Superior temporal gyrus (tissue), 1 donor: ENCODE data around the gene RPP14.
"Not testable (repeated sequence)": the region's sequence is repeated elsewhere in the genome, so short reads cannot be mapped to it uniquely, and the experiment has no call there.

ENCODE experiments used
- DNase-seq: peaks from one replicate; pipeline ENCODE4 v3.0.0-alpha.2; 2016; ENCODE audit errors: extremely low spot score

Gene RPP14

DNA sequence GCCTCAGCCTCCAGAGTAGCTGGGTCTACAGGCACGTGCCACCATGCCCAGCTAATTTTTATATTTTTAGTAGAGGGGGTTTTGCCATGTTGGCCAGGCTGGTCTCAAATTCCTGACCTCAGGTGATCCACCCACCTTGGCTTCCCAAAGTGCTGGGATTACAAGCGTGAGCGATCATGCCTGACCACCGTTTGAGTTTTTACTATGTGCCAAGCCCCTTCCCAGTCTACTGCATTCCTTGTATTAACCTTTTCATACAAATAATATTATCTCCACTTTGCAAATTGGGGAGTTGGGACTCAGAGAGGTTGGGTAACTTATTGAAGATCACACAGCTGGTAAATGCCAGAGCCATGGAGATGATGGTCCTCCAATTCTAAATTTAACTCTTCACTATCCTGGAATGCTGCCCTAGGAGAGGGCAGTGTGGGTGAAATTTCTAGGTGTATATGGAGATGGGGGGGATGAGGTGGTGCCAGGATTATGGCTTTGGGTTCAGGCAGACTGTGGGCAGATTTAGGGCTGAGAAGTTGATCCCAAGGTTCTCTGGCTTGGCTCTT, 25.6 kb downstream of the RPP14 start:
- no peak for DNase-seq

- DNase-seq, result peak; percentile 84
Measured at GRCh38 chr3:58332575-58333188, 26.6 kb downstream of the RPP14 start, which contains the start of gene PXK. Gene PXK (plus strand): TSS chr3:58332892. CDS start chr3:58332989, 97 bp downstream.

DNA sequence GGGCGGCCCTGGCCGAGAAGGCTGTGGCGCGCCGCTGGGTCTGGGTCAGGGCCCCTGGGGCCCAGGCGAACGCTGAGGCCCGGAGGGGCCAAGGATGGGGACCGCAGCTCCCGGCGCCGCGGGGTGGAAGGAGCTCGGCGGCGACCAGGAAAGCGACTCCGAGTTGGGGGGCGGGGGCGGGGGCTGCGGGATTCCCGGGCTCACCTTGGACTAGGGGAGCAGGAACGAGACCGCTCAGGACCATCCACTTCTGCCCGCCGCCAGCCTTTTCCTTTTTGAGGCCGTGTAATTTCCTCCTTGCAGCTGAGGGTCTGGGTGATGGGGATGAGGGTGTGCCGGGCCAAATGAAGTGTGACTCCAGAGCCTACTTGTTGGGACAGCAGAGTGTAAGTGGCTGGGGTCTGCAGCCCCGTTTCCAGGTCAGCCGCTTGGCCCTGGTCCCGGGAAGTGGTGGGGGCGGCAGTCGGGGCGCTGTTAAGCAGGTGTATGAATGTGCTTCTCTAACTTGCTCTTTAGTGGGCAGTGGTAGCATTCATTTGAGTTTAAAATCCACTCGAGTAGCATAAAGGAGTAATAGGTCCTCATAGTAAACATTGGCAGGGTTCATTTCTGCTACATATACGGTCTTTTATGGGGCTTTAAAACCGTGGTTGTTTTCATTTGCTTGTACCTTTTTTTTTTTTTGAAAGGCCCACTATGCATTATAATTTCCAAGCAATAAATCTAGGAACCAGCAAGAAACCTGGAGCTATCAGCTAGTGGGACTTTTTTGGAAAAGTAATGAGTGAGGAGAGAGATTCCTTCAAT, 27.4 kb downstream of the RPP14 start:
- DNase-seq, result no peak

GRCh38 chr3:58334013-58334321, 27.9 kb downstream of the RPP14 start:
- peak; percentile 93 for DNase-seq

DNA sequence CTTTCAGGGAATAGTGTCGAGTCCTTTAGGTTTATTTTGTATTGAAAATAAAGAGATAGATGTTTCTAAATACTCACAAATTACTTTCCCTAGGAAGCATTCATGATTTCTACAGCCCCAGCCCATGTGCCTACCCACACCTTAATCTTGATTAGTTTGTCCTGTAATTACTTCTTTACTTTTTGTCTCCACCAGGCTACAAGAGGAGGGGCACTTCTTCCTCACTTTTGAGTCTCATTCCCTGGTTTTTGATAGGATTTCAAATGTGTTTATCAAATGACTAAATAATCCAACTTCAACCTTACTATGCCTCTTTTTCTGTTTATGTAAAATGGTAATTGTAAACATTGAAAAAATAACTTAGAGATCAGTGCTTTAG, 28.4 kb downstream of the RPP14 start:
- no peak for DNase-seq

- DNase-seq, result no peak
Measured at GRCh38 chr3:58335652-58335947, 29.6 kb downstream of the RPP14 start.

- no peak for DNase-seq
Measured at GRCh38 chr3:58336135-58336882, 30.3 kb downstream of the RPP14 start.

DNA sequence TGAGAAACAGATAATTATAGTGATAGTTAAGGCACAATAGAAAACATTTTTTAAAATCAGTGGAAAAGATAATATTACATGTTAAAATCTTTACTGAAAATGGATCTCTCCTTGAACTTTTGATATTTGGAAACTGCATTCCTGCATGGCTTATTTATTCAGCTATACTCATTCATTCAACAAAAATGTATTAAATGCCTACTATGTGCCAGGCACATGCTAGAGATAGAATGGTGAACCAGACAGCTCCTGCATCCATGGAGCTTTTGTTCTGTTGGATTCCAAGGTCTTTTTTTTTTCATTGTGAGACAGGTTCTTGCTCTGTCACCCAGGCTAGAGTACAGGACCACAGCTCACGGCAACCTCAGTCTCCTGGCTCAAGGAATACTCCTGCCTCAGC, 31.1 kb downstream of the RPP14 start:
- no peak for DNase-seq

- not testable (repeated sequence) for DNase-seq
Measured at GRCh38 chr3:58339146-58339545, 33.1 kb downstream of the RPP14 start.

DNA sequence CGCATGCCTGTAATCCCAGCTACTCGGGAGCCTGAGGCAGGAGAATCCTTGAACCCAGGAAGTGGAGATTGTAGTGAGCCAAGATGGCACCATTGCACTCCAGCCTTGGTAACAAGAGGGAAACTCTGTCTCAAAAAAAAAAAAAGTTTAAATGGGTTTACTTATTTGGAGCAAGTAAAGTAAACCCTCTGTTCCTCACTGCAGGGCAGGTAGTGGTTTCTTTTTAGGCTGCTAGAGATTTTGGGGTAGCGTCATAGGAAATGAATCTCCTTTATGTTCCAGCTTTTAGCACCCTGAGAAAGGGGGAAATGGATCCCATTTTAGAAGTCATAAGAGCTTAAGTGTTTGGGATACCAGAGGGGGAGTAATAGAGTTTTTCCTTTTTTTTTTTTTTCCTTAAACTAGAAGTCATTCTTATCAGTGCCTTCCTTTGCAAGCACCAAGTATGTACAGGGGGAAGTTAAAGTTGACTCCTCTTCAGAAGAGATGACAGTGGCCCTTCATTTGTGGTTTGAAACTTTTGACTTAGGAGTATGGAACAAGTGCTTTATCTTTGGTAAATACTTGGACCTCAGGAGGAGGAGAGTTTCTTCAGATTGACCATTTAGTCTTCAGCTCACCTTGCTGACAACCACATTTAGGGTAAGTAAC, 34.7 kb downstream of the RPP14 start:
- DNase-seq, result no peak

DNA sequence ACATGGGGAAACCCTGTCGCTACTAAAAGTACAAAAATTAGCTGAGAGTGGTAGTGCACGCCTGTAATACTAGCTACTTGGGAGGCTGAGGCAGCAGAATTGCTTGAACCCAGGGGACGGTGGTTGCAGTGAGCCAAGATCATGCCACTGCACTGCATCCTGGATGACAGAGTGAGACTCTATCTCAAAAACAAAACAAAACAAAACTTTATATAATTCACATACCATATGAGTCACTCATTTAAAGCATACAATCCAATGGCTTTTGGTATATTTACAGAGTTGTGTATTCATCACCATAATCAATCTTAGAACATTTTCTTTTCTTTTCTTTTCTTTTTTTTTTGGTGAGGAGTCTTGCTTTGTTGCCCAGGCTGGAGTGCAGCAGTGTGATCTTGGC, 35.3 kb downstream of the RPP14 start:
- no peak for DNase-seq

DNA sequence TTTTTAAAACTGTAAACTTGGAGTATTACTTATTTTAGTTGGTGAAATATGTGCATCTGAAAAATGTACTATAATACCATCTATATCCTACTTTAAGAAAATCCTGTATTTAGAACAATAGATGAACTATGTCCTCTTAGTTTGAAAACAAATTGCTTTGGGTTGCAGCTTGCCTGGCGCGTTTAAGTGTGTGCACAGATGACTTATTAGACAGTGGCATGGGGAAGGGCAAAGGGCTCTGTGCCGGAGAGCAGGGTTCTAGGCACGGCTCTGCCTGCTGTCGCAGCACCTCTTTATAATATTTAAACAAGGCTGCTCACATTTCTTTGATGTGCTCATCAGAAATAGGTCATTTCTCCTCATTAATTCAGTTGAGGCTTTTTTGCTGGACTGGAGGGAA, 36.6 kb downstream of the RPP14 start:
- no peak for DNase-seq

DNA sequence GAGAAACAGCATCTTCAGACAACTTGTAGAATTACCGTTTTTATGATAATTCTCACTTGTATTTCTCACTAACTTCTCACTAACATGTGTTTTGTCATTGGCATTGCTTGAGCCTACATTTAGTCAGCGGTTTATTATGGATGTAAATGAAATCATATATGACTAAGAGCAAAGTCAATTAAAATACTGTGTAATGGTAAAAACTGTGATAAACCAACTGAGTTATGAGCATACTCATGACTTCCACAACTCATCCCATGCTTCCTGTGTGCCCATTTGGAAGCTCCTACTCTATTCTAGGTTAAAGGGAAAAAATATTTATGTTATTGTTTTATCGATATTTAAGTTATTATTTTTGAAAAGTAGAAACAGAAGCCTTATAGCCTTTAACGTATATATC, 39.4 kb downstream of the RPP14 start:
- no peak for DNase-seq

- no peak for DNase-seq
Measured at GRCh38 chr3:58346368-58346767, 40.3 kb downstream of the RPP14 start.

DNA sequence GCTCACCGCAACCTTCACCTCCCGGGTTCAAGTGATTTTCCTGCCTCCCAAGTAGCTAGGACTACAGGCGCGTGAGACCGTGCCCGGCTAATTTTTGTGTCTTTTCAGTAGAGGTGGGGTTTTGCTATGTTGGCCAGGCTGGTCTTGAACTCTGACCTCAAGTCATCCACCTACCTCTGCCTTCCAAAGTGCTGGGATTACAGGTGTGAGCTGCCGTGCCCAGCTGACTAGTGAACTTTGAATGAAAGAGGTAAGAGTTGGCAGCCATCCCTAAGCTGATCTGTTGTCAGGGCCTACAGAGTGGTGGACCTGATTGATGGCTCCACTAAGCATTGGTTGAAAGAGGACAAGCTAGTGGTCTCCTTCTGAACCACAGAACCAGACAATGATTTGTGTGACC, 41.9 kb downstream of the RPP14 start:
- no peak for DNase-seq

DNA sequence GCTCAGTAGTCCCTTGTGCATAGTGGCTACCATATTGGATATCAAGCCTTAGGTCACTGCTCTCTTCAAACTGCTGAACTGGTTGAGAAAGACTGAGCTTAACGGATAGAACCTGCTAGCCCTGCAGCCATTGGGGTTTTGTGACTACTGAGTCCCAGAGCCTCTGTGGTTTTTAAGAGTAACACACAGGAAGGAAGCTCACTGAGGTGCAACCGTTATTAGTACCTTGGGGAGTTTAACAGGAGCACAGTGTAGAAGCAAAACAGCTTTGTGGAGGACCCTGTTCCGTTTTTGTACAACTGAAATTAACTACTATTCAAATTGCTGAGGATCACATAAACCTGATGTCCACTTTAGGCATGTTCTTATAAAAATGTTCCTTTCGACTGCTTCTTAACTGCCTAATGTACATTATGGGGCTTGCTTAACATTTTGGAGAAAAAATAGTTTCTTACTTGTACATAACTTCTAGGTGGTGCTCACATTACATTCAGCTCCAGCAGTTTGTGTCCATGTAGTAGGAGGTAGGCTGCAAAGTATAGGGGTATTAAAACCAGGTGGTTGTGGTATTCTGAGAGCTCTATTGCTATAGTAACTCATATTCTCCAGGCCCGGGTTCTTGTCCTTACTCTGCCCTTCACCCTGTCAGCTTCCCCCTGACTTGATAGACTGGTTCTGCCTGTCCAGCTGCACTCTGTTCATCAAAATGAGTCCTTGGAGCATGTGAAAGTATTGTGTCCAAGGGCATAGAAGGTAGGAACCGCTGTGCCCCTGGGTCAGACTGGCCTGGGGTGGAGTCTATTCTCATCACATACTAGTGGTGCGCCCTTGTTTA, 44.0 kb downstream of the RPP14 start:
- DNase-seq, result no peak

DNA sequence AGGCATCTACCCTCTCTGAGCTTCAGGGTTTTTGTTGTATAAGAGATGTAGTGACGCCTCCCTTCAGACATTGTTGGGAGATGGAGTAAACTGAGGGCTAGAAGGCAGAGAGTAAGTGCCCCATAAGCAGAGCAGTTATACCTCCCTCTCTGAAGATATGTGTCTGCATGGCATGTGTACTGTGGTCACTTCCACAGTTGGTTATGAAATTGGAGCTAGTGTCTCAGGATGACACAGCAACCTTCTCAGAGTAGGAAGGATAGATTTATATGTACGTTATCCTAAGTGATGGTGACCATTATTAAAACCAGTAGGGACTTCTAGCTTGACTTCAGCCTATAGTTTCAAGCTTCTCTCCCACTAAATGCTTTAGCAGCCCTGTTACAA, 44.6 kb downstream of the RPP14 start:
- no peak for DNase-seq

DNA sequence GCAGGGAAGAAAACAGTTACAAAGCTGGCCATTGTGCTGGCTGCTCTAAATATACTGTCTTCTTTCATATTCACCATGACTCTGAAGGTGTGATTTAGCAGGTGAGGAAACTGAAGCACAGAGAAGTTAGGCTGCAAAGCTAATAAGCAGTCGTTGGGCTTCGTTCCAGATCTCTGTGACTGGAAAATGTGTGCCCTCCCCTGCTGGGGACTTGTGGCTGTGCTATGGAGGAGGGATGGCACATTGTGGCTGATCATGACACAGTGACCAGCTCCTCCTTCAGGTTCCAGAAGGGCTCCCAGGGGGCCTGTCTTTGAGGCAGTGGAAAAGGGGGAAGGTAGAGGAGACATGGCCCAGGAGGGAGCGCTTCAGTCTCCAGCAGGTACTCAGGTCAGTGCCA, 45.9 kb downstream of the RPP14 start:
- DNase-seq, result no peak

DNA sequence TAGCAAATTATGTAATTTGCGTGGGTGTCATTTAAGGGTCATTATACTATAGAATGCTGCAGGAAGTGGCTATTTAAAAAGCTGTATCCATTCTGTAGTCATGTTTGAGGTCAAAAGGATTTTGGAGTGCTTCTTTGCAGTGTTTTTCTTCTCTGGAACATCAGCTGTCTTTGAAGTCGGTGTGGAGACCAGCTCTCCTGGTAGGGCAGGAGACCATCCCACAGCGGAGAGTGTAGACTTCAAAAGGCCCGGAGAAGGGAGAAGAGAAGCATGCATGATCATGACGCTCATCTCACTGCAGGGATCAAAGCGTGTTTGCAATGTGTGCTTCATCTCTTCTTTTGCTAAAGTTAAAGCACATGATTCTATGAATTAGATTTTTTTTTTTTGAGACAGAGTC, 46.6 kb downstream of the RPP14 start:
- no peak for DNase-seq

- DNase-seq, result no peak
Measured at GRCh38 chr3:58353722-58354553, 47.9 kb downstream of the RPP14 start.

DNA sequence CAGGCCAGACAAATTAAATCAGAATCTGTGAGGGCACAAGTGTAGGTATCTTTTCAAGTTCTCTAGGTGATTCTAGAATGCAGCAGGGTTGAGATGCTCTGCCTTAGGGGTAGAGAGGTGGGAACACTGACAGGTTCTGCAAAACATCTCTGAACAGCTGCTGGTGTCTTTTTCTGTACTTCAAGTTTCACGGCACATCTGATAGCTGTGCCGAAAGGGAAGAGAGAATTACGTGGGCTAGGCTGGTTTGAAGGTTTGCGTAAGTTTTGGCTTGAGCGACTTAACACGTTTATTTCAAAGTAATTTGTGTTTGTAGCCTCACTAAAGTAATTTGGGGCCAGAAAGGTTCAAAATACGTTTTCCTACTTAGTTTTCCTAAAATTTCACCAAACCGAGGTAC, 49.1 kb downstream of the RPP14 start:
- DNase-seq, result no peak
